ENCODE results near the gene PLEKHG4B. TPM values are rescaled to one million over a fixed set of nuclear protein-coding genes. Genes with fewer than 3 reads are reported as not detected.
"Not testable (repeated sequence)": the region's sequence is repeated elsewhere in the genome, so short reads cannot be mapped to it uniquely, and the experiment has no call there.

PLEKHG4B gene
- total RNA-seq, 1 donor from 2014 or later = not detected

- no peak for ATAC-seq
- DNase-seq = no peak
- intact Hi-C loops (cut with micrococcal nuclease) = no loop called here
Observed at GRCh38 chr5:90590-91547, 1.1 kb upstream of the PLEKHG4B start.

GRCh38 chr5:92401-93220, 643 bp downstream of the PLEKHG4B start:
- ATAC-seq (no peak), DNase-seq (no peak)
- intact Hi-C loops (cut with micrococcal nuclease) = no loop called here

- intact Hi-C loops (cut with micrococcal nuclease) = no loop called here
- no peak for DNase-seq
Observed at GRCh38 chr5:93221-93980, 1.4 kb downstream of the PLEKHG4B start.

GRCh38 chr5:94113-94892, 2.3 kb downstream of the PLEKHG4B start:
- intact Hi-C loops (cut with micrococcal nuclease) = no loop called here
- no peak for DNase-seq
- no peak for ATAC-seq

More at GRCh38 chr5:93221-93980, 1.4 kb downstream of the PLEKHG4B start:
- ATAC-seq = no peak

- intact Hi-C loops (cut with micrococcal nuclease) = no loop called here
- ATAC-seq (no peak), DNase-seq (no peak)
Observed at GRCh38 chr5:95241-95980, 3.4 kb downstream of the PLEKHG4B start.

- ATAC-seq (no peak), DNase-seq (no peak)
- intact Hi-C loops (cut with micrococcal nuclease) = no loop called here
Observed at GRCh38 chr5:96976-97660, 5.2 kb downstream of the PLEKHG4B start.

- intact Hi-C loops (cut with micrococcal nuclease) = no loop called here
- no peak for DNase-seq
- ATAC-seq = no peak
Observed at GRCh38 chr5:99815-100214, 7.8 kb downstream of the PLEKHG4B start.

GRCh38 chr5:102411-103043, 10.6 kb downstream of the PLEKHG4B start:
- ATAC-seq = no peak
- no peak for DNase-seq

GRCh38 chr5:104106-104505, 12.1 kb downstream of the PLEKHG4B start:
- ATAC-seq = peak; percentile 59
- intact Hi-C loops (cut with micrococcal nuclease); DNase-seq: not testable (repeated sequence)

More at GRCh38 chr5:102411-103043, 10.6 kb downstream of the PLEKHG4B start:
- intact Hi-C loops (cut with micrococcal nuclease) = no loop called here

- DNase-seq (no peak), ATAC-seq (no peak)
- intact Hi-C loops (cut with micrococcal nuclease) = no loop called here
Observed at GRCh38 chr5:104778-105296, 12.9 kb downstream of the PLEKHG4B start.

GRCh38 chr5:105504-106070, 13.6 kb downstream of the PLEKHG4B start:
- DNase-seq = no peak
- intact Hi-C loops (cut with micrococcal nuclease) = no loop called here

GRCh38 chr5:106587-106986, 14.6 kb downstream of the PLEKHG4B start:
- intact Hi-C loops (cut with micrococcal nuclease) = no loop called here
- no peak for ATAC-seq
- no peak for DNase-seq

More at GRCh38 chr5:105504-106070, 13.6 kb downstream of the PLEKHG4B start:
- ATAC-seq = no peak

- ATAC-seq = no peak
Observed at GRCh38 chr5:107526-107925, 15.6 kb downstream of the PLEKHG4B start.

GRCh38 chr5:109826-110225, 17.9 kb downstream of the PLEKHG4B start:
- DNase-seq (no peak), ATAC-seq (no peak)
- intact Hi-C loops (cut with micrococcal nuclease) = no loop called here

More at GRCh38 chr5:107526-107925, 15.6 kb downstream of the PLEKHG4B start:
- DNase-seq = no peak
- intact Hi-C loops (cut with micrococcal nuclease) = no loop called here

- no peak for ATAC-seq
- intact Hi-C loops (cut with micrococcal nuclease) = no loop called here
- no peak for DNase-seq
Observed at GRCh38 chr5:110270-110888, 18.4 kb downstream of the PLEKHG4B start.

GRCh38 chr5:111171-111570, 19.2 kb downstream of the PLEKHG4B start:
- intact Hi-C loops (cut with micrococcal nuclease) = no loop called here
- no peak for ATAC-seq
- no peak for DNase-seq

All from left ventricle myocardium superior (tissue), 1 donor.